GM12878 (cell line): Measurements from ENCODE around the gene KCNK1. TPM values are rescaled to one million over a fixed set of nuclear protein-coding genes. Genes with fewer than 3 reads are reported as not detected.

Source experiments
- BACH1 ChIP-seq: fragments of 450-650 bp; IDR thresholded peaks from 2 replicates; pipeline ENCODE4 v1.6.1; 2017; ENCODE audit warnings: mild to moderate bottlenecking, borderline replicate concordance
- BHLHE40 ChIP-seq, 2 experiments: fragments of 450-650 bp in 1 of 2; IDR thresholded peaks; 2 replicates each; pipeline ENCODE4 v1.6.1; 2011 to 2017; ENCODE audit warnings: low read depth in 2 of 2, borderline replicate concordance in 1 of 2, improper control_type of control experiment in 1 of 2, low read length in 1 of 2, mild to moderate bottlenecking in 1 of 2
- CHD1 ChIP-seq: IDR thresholded peaks from 2 replicates; pipeline ENCODE4 v1.6.1; 2012; ENCODE audit warnings: low read depth, low read length, improper control_type of control experiment
- CHD4 ChIP-seq: fragments of 200-600 bp; sonication (generic); IDR thresholded peaks from 2 replicates; pipeline ENCODE4 v1.6.1; 2016; ENCODE audit warnings: mild to moderate bottlenecking
- EZH2 ChIP-seq: IDR thresholded peaks from 2 replicates; pipeline ENCODE4 v1.6.1; 2012; ENCODE audit warnings: low read depth, mild to moderate bottlenecking, control low read depth, inconsistent platforms, low read length, borderline replicate concordance; ENCODE audit not compliant: control insufficient read depth
- IKZF2 ChIP-seq, 2 experiments: fragments of 450-650 bp; IDR thresholded peaks; 2 replicates each; pipeline ENCODE4 v1.6.1; 2017; ENCODE audit warnings: mild to moderate bottlenecking in 2 of 2, moderate library complexity in 2 of 2
- NBN ChIP-seq: fragments of 450-650 bp; IDR thresholded peaks from 2 replicates; pipeline ENCODE4 v1.6.1; 2016
- NR2F1 ChIP-seq: fragments of 450-650 bp; conservative IDR thresholded peaks from 2 replicates; pipeline ENCODE4 v1.6.1; 2017; ENCODE audit warnings: mild to moderate bottlenecking
- PAX5 ChIP-seq: IDR thresholded peaks from 2 replicates; pipeline ENCODE4 v1.6.1; 2011; ENCODE audit warnings: low read depth, low read length, borderline replicate concordance
- RB1 ChIP-seq: fragments of 450-650 bp; formaldehyde crosslinking; IDR thresholded peaks from 2 replicates; pipeline ENCODE4 v1.6.1; 2017; ENCODE audit warnings: mild to moderate bottlenecking, borderline replicate concordance
- SIN3A ChIP-seq: IDR thresholded peaks from 2 replicates; pipeline ENCODE4 v1.6.1; 2012; ENCODE audit warnings: low read depth, low read length, improper control_type of control experiment
- SIX5 ChIP-seq: IDR thresholded peaks from 2 replicates; pipeline ENCODE4 v1.6.1; 2011; ENCODE audit warnings: mild to moderate bottlenecking, low read depth, low read length, moderate library complexity; ENCODE audit not compliant: severe bottlenecking
- SREBF1 ChIP-seq: IDR thresholded peaks from 2 replicates; pipeline ENCODE4 v1.6.1; 2012; ENCODE audit warnings: mild to moderate bottlenecking, low read length
- SREBF2 ChIP-seq: IDR thresholded peaks from 2 replicates; pipeline ENCODE4 v1.6.1; 2012; ENCODE audit warnings: mild to moderate bottlenecking, low read length
- STAT3 ChIP-seq: IDR thresholded peaks from 2 replicates; pipeline ENCODE4 v1.6.1; 2011; ENCODE audit warnings: low read depth, low read length, improper control_type of control experiment
- polyA plus RNA-seq, 11 experiments: library from polyadenylated mRNA; depleted of rRNA in 4 of 11; unstranded in 6 of 11; stranded (reverse) in 5 of 11; fragments of >200 nt; fragmentation: Nextera tagmentation in 4 of 11; fragmentation: Illumina TruSeq in 1 of 11; extraction: Ambion mirVana in 4 of 11; extraction: Trizol in 1 of 11; gene quantifications; 1 replicate in 1 of 11; 2 replicates in 10 of 11; pipeline versions ENCODE4 v1.2.1 to v1.2.3, GENCODE V29; 2011 to 2016; ENCODE audit warnings: inconsistent platforms in 2 of 11, missing spikeins in 2 of 11, low read depth in 1 of 11
- total RNA-seq, 4 experiments: library from RNA; depleted of rRNA in 3 of 4; stranded (reverse); fragments of >200 nt in 3 of 4; fragmentation: Illumina TruSeq in 1 of 4; extraction: Trizol in 1 of 4; gene quantifications; 2 replicates each; pipeline versions ENCODE4 v1.2.1 to v1.2.3, GENCODE V29; 2013 to 2021
- TF ChIP-seq, protein P1 (sequence below): IDR thresholded peaks from 2 replicates; pipeline ENCODE4 v1.6.1; 2011; ENCODE audit warnings: borderline replicate concordance, low read depth, mild to moderate bottlenecking, moderate library complexity, low read length; ENCODE audit not compliant: insufficient read depth, poor library complexity, severe bottlenecking
- TF ChIP-seq, protein P2 (sequence below), 3 experiments: IDR thresholded peaks in 2 of 3; conservative IDR thresholded peaks in 1 of 3; 2 replicates each; pipeline ENCODE4 v1.5.1; 2011; ENCODE audit warnings: low read depth in 3 of 3, low read length in 3 of 3, mild to moderate bottlenecking in 3 of 3, control low read depth in 2 of 3, moderate library complexity in 2 of 3, inconsistent platforms in 1 of 3, mixed read lengths in 1 of 3; ENCODE audit not compliant: control insufficient read depth in 2 of 3, insufficient read depth in 1 of 3; ENCODE audit errors: extremely low read depth in 1 of 3
- TF ChIP-seq, protein P3 (sequence below): fragments of 450-650 bp; IDR thresholded peaks from 2 replicates; pipeline ENCODE4 v1.6.1; 2017; ENCODE audit warnings: borderline replicate concordance
- TF ChIP-seq, protein P4 (sequence below): fragments of 450-650 bp; IDR thresholded peaks from 2 replicates; pipeline ENCODE4 v1.6.1; 2016; ENCODE audit warnings: mild to moderate bottlenecking
- TF ChIP-seq, protein P5 (sequence below): fragments of 450-650 bp; formaldehyde crosslinking; IDR thresholded peaks from 2 replicates; pipeline ENCODE4 v1.5.0; 2022; ENCODE audit warnings: mild to moderate bottlenecking, missing genetic modification characterization

KCNK1 gene
- total and polyA plus RNA-seq, 10 of the 15 experiments (the other 5 are each of a cell fraction or from before 2014, with no cell fraction given), result 9.4 to 27.6 (median 15.1) TPM

DNA sequence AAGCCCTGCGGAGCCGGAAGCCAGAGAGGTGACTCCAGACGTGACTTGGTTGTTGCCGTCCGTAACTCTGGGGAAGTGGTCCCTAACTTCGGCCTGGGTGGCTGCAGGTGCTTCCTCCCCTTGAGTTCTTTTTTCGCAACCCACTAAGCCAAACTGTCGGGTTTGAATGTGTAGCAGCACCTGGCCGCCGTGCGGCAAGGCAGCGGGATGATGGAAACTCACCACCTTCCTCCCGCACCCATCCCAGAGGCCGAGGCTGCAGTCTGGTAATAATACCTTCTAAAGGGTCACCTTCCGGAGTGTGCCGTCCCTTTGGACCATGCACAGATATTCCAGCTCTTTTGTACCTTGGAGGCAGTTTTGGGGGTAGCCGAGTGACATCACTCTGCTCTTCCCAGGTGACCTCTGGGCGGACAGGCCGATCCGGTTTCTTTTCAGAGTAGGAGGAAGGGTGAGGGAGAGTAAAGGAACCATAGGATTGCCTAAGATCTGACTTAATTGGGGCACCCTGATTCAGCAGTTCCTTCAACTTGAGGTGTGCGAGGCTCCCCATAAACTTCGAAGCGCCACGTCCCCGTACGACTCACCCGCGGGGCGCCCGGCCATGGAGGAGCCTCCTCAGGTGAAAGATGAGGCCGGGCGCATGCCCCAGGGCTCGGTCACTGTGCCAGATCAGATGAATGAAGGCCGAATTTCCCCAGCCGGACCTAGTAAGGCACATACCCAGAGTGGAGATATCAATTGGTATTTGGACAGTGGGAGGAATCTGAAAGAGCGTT, 1.0 kb downstream of the KCNK1 start (continued):
- TF ChIP-seq, protein P1, sequence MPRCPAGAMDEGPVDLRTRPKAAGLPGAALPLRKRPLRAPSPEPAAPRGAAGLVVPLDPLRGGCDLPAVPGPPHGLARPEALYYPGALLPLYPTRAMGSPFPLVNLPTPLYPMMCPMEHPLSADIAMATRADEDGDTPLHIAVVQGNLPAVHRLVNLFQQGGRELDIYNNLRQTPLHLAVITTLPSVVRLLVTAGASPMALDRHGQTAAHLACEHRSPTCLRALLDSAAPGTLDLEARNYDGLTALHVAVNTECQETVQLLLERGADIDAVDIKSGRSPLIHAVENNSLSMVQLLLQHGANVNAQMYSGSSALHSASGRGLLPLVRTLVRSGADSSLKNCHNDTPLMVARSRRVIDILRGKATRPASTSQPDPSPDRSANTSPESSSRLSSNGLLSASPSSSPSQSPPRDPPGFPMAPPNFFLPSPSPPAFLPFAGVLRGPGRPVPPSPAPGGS, result no peak
- no peak for TF ChIP-seq EZH2
- TF ChIP-seq, protein P2, sequence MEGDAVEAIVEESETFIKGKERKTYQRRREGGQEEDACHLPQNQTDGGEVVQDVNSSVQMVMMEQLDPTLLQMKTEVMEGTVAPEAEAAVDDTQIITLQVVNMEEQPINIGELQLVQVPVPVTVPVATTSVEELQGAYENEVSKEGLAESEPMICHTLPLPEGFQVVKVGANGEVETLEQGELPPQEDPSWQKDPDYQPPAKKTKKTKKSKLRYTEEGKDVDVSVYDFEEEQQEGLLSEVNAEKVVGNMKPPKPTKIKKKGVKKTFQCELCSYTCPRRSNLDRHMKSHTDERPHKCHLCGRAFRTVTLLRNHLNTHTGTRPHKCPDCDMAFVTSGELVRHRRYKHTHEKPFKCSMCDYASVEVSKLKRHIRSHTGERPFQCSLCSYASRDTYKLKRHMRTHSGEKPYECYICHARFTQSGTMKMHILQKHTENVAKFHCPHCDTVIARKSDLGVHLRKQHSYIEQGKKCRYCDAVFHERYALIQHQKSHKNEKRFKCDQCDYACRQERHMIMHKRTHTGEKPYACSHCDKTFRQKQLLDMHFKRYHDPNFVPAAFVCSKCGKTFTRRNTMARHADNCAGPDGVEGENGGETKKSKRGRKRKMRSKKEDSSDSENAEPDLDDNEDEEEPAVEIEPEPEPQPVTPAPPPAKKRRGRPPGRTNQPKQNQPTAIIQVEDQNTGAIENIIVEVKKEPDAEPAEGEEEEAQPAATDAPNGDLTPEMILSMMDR (IDR thresholded peaks at IDR 0.05 in 2 of 3, conservative IDR thresholded peaks at IDR 0.05 in 1 of 3; ENCODE audit: control insufficient read depth in 2 of 3, extremely low read depth in 1 of 3, insufficient read depth in 1 of 3, low read depth in 3 of 3, low read length in 3 of 3), result no peak
- no peak for TF ChIP-seq SREBF2
- TF ChIP-seq, protein P3, sequence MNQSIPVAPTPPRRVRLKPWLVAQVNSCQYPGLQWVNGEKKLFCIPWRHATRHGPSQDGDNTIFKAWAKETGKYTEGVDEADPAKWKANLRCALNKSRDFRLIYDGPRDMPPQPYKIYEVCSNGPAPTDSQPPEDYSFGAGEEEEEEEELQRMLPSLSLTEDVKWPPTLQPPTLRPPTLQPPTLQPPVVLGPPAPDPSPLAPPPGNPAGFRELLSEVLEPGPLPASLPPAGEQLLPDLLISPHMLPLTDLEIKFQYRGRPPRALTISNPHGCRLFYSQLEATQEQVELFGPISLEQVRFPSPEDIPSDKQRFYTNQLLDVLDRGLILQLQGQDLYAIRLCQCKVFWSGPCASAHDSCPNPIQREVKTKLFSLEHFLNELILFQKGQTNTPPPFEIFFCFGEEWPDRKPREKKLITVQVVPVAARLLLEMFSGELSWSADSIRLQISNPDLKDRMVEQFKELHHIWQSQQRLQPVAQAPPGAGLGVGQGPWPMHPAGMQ, result no peak
- no peak for TF ChIP-seq RB1
- TF ChIP-seq CHD4, result no peak
- TF ChIP-seq SIX5, result no peak
- TF ChIP-seq NBN, result 0 out of 2 replicates have a peak, but pooled peaks have one; percentile 41
- no peak for TF ChIP-seq NR2F1
- TF ChIP-seq, protein P4, sequence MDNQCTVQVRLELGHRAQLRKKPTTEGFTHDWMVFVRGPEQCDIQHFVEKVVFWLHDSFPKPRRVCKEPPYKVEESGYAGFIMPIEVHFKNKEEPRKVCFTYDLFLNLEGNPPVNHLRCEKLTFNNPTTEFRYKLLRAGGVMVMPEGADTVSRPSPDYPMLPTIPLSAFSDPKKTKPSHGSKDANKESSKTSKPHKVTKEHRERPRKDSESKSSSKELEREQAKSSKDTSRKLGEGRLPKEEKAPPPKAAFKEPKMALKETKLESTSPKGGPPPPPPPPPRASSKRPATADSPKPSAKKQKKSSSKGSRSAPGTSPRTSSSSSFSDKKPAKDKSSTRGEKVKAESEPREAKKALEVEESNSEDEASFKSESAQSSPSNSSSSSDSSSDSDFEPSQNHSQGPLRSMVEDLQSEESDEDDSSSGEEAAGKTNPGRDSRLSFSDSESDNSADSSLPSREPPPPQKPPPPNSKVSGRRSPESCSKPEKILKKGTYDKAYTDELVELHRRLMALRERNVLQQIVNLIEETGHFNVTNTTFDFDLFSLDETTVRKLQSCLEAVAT, result peak; percentile 96
- peak in 1 of 2 experiments; percentile 37; a peak in 1 of 4 replicates for TF ChIP-seq BHLHE40 (IDR thresholded peaks at IDR 0.05; ENCODE audit: borderline replicate concordance in 1 of 2, low read depth in 2 of 2, low read length in 1 of 2)
- no peak for TF ChIP-seq STAT3
- TF ChIP-seq CHD1, result 0 out of 2 replicates have a peak, but pooled peaks have one; percentile 42
- TF ChIP-seq, protein P5, sequence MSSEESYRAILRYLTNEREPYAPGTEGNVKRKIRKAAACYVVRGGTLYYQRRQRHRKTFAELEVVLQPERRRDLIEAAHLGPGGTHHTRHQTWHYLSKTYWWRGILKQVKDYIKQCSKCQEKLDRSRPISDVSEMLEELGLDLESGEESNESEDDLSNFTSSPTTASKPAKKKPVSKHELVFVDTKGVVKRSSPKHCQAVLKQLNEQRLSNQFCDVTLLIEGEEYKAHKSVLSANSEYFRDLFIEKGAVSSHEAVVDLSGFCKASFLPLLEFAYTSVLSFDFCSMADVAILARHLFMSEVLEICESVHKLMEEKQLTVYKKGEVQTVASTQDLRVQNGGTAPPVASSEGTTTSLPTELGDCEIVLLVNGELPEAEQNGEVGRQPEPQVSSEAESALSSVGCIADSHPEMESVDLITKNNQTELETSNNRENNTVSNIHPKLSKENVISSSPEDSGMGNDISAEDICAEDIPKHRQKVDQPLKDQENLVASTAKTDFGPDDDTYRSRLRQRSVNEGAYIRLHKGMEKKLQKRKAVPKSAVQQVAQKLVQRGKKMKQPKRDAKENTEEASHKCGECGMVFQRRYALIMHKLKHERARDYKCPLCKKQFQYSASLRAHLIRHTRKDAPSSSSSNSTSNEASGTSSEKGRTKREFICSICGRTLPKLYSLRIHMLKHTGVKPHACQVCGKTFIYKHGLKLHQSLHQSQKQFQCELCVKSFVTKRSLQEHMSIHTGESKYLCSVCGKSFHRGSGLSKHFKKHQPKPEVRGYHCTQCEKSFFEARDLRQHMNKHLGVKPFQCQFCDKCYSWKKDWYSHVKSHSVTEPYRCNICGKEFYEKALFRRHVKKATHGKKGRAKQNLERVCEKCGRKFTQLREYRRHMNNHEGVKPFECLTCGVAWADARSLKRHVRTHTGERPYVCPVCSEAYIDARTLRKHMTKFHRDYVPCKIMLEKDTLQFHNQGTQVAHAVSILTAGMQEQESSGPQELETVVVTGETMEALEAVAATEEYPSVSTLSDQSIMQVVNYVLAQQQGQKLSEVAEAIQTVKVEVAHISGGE (CRISPR knock-in tag), result no peak
- peak in 1 of 2 experiments; percentile 26; a peak in 1 of 4 replicates for TF ChIP-seq IKZF2 (IDR thresholded peaks at IDR 0.05)
- TF ChIP-seq SREBF1, result no peak
- TF ChIP-seq BACH1, result no peak
- no peak for TF ChIP-seq PAX5
- TF ChIP-seq SIN3A, result no peak
